Stomach smooth muscle (tissue), 2 donors: ENCODE results near the gene PXDN.

Source experiments
- H3K27ac ChIP-seq: one replicate; pipeline ENCODE4 v1.7.0; 2013; ENCODE audit warnings: mild to moderate bottlenecking, low read length, inconsistent platforms
- H3K27me3 ChIP-seq, 2 donors: one replicate each; pipeline ENCODE4 v1.7.0; 2013; ENCODE audit warnings: low read length in 2 of 2; ENCODE audit not compliant: insufficient read depth in 2 of 2, control insufficient read depth in 1 of 2
- H3K36me3 ChIP-seq, 2 donors: one replicate each; pipeline ENCODE4 v1.7.0; 2013; ENCODE audit warnings: low read length in 2 of 2; ENCODE audit not compliant: control insufficient read depth in 2 of 2, insufficient read depth in 2 of 2
- H3K4me1 ChIP-seq: one replicate; pipeline ENCODE4 v1.7.0; 2013; ENCODE audit warnings: low read length; ENCODE audit not compliant: control insufficient read depth, insufficient read depth
- H3K4me3 ChIP-seq, 2 donors: one replicate each; pipeline ENCODE4 v1.7.0; 2013; ENCODE audit warnings: low read length in 2 of 2
- H3K9ac ChIP-seq, 2 donors: one replicate each; pipeline ENCODE4 v1.7.0; 2013; ENCODE audit warnings: low read length in 2 of 2, mild to moderate bottlenecking in 1 of 2
- H3K9me3 ChIP-seq, 2 donors: one replicate each; pipeline ENCODE4 v1.7.0; 2013; ENCODE audit warnings: low read length in 2 of 2; ENCODE audit not compliant: control insufficient read depth in 2 of 2
- donor health status: healthy.
- donor health status: Pancreatic carcinoma.

Gene PXDN

GRCh38 chr2:1621041-1621440, 123.3 kb downstream of the PXDN start:
- H3K4me1 ChIP-seq = peaks cover 6% of the 10 kb centered on the region
- H3K9ac ChIP-seq = no peak overlapping the region
- H3K27me3 ChIP-seq = peaks cover 0 to 2% of the 10 kb centered on the region in 2 donors
- H3K36me3 ChIP-seq = no peaks in the 10 kb centered on the region
- H3K9me3 ChIP-seq = no peaks in the 10 kb centered on the region
- no peak overlapping the region for H3K27ac ChIP-seq
- no peak overlapping the region for H3K4me3 ChIP-seq

- no peak overlapping the region for H3K27ac ChIP-seq
- peaks cover 1% of the 10 kb centered on the region for H3K4me1 ChIP-seq
- H3K9ac ChIP-seq = no peak overlapping the region
- no peaks in the 10 kb centered on the region for H3K36me3 ChIP-seq
- H3K9me3 ChIP-seq = no peaks in the 10 kb centered on the region
- H3K27me3 ChIP-seq = peaks cover 0 to 2% of the 10 kb centered on the region in 2 donors
- no peak overlapping the region for H3K4me3 ChIP-seq
These were observed 124.2 kb downstream of the PXDN start for GRCh38 chr2:1620081-1620480.

GRCh38 chr2:1619556-1619955, 124.8 kb downstream of the PXDN start:
- no peak overlapping the region for H3K27ac ChIP-seq
- H3K36me3 ChIP-seq = no peaks in the 10 kb centered on the region
- H3K27me3 ChIP-seq = peaks cover 0 to 2% of the 10 kb centered on the region in 2 donors
- no peaks in the 10 kb centered on the region for H3K9me3 ChIP-seq
- H3K4me3 ChIP-seq = no peak overlapping the region
- no peak overlapping the region for H3K9ac ChIP-seq
- H3K4me1 ChIP-seq = no peaks in the 10 kb centered on the region

GRCh38 chr2:1618974-1619373, 125.3 kb downstream of the PXDN start:
- Histone ChIP-seq H3K27me3 (peaks cover 0 to 2% of the 10 kb centered on the region in 2 donors), H3K36me3 (no peaks in the 10 kb centered on the region), H3K9ac (no peak overlapping the region), H3K9me3 (no peaks in the 10 kb centered on the region), H3K27ac (no peak overlapping the region), H3K4me1 (no peaks in the 10 kb centered on the region), H3K4me3 (no peak overlapping the region)

- H3K27ac ChIP-seq = no peak overlapping the region
These were observed 125.9 kb downstream of the PXDN start for GRCh38 chr2:1618191-1618961.

GRCh38 chr2:1617425-1618021, 126.8 kb downstream of the PXDN start:
- Histone ChIP-seq H3K4me1 (peaks cover 2% of the 10 kb centered on the region), H3K9ac (no peak overlapping the region), H3K27me3 (no peaks in the 10 kb centered on the region), H3K9me3 (no peaks in the 10 kb centered on the region), H3K36me3 (no peaks in the 10 kb centered on the region), H3K4me3 (no peak overlapping the region), H3K27ac (no peak overlapping the region)

More at GRCh38 chr2:1618191-1618961, 125.9 kb downstream of the PXDN start:
- no peak overlapping the region for H3K4me3 ChIP-seq
- H3K4me1 ChIP-seq = peaks cover 2% of the 10 kb centered on the region
- H3K36me3 ChIP-seq = no peaks in the 10 kb centered on the region
- no peaks in the 10 kb centered on the region for H3K9me3 ChIP-seq
- no peaks in the 10 kb centered on the region for H3K27me3 ChIP-seq
- no peak overlapping the region for H3K9ac ChIP-seq

- Histone ChIP-seq H3K4me3 (no peak overlapping the region), H3K27me3 (no peaks in the 10 kb centered on the region), H3K27ac (no peak overlapping the region), H3K9me3 (no peaks in the 10 kb centered on the region), H3K9ac (no peak overlapping the region), H3K36me3 (no peaks in the 10 kb centered on the region), H3K4me1 (peaks cover 2% of the 10 kb centered on the region)
These were observed 129.8 kb downstream of the PXDN start for GRCh38 chr2:1614564-1614963.

- no peak overlapping the region for H3K4me3 ChIP-seq
- peaks cover 2% of the 10 kb centered on the region for H3K4me1 ChIP-seq
- H3K27me3 ChIP-seq = no peaks in the 10 kb centered on the region
- H3K27ac ChIP-seq = no peak overlapping the region
- H3K9ac ChIP-seq = no peak overlapping the region
- H3K9me3 ChIP-seq = no peaks in the 10 kb centered on the region
- H3K36me3 ChIP-seq = no peaks in the 10 kb centered on the region
These were observed 130.5 kb downstream of the PXDN start for GRCh38 chr2:1613731-1614354.

- no peaks in the 10 kb centered on the region for H3K27me3 ChIP-seq
- H3K9me3 ChIP-seq = no peaks in the 10 kb centered on the region
- no peak overlapping the region for H3K27ac ChIP-seq
- H3K36me3 ChIP-seq = no peaks in the 10 kb centered on the region
- no peak overlapping the region for H3K9ac ChIP-seq
- peaks cover 2% of the 10 kb centered on the region for H3K4me1 ChIP-seq
- no peak overlapping the region for H3K4me3 ChIP-seq
These were observed 131.3 kb downstream of the PXDN start for GRCh38 chr2:1613078-1613445.

- H3K4me3 ChIP-seq = no peak overlapping the region
- H3K27ac ChIP-seq = no peak overlapping the region
- no peaks in the 10 kb centered on the region for H3K27me3 ChIP-seq
- peaks cover 2% of the 10 kb centered on the region for H3K4me1 ChIP-seq
- H3K9ac ChIP-seq = no peak overlapping the region
- H3K9me3 ChIP-seq = no peaks in the 10 kb centered on the region
- no peaks in the 10 kb centered on the region for H3K36me3 ChIP-seq
These were observed 131.8 kb downstream of the PXDN start for GRCh38 chr2:1612391-1613077.
